Peyer's patch (tissue), 4 donors: ENCODE measurements around the gene CTF1.

Experiments used
- CTCF ChIP-seq, 6 experiments: fragments of 450-650 bp in 4 of 6; fragments of 200-600 bp in 2 of 6; sonication (generic) in 1 of 6; IDR thresholded peaks; one replicate each; pipeline ENCODE4 v1.5.1; 2017 to 2019; ENCODE audit warnings: antibody characterized with exemption in 6 of 6, mild to moderate bottlenecking in 3 of 6, moderate library complexity in 1 of 6
- POLR2A ChIP-seq, 2 donors: fragments of 450-650 bp; IDR thresholded peaks; one replicate each; pipeline ENCODE4 v1.5.1; 2017; ENCODE audit warnings: antibody characterized with exemption in 2 of 2, mild to moderate bottlenecking in 2 of 2, moderate library complexity in 2 of 2

GRCh38 chr16:30888856-30889499 is 7.4 kb upstream of the CTF1 start:
- no peak for TF ChIP-seq POLR2A (IDR thresholded peaks at IDR 0.05)
- no peak for TF ChIP-seq CTCF (IDR thresholded peaks at IDR 0.05)
